IPS-20b (cell line): ENCODE results near the gene DSEL.
A peak's percentile ranks its signal among the peaks of the same experiment; 100 is the strongest.

Experiments used
- H3K27ac ChIP-seq: one replicate; pipeline ENCODE4 v1.5.1; 2013; ENCODE audit warnings: low read length
- H3K27me3 ChIP-seq: 2 replicates; pipeline ENCODE4 v1.6.1; 2013; ENCODE audit warnings: mild to moderate bottlenecking, low read length, inconsistent platforms; ENCODE audit not compliant: insufficient read depth
- H3K36me3 ChIP-seq: 2 replicates; pipeline ENCODE4 v1.6.1; 2013; ENCODE audit warnings: low read depth, mild to moderate bottlenecking, inconsistent platforms, low read length, moderate library complexity; ENCODE audit not compliant: insufficient read depth
- H3K4me1 ChIP-seq: 2 replicates; pipeline ENCODE4 v1.6.1; 2013; ENCODE audit warnings: mild to moderate bottlenecking, control low read depth, inconsistent platforms, low read length, moderate library complexity; ENCODE audit not compliant: insufficient read depth
- H3K4me3 ChIP-seq: 2 replicates; pipeline ENCODE4 v1.5.1; 2013; ENCODE audit warnings: mild to moderate bottlenecking, low read length, inconsistent platforms
- H3K9ac ChIP-seq: 2 replicates; pipeline ENCODE4 v1.6.1; 2013; ENCODE audit warnings: low read depth, mild to moderate bottlenecking, inconsistent platforms, low read length, moderate library complexity
- H3K9me3 ChIP-seq: 2 replicates; pipeline ENCODE4 v1.6.1; 2013; ENCODE audit warnings: mild to moderate bottlenecking, low read depth, low read length, inconsistent platforms; ENCODE audit not compliant: insufficient read depth

Gene DSEL

GRCh38 chr18:67517444-67517765, 885 bp upstream of the DSEL start:
- H3K27me3 ChIP-seq: no peaks in the 10 kb centered on the region
- H3K4me1 ChIP-seq: 0 out of 2 replicates have a peak, but pooled peaks cover 5% of the 10 kb centered on the region
- peaks cover 20% of the 10 kb centered on the region for H3K36me3 ChIP-seq
- H3K9ac ChIP-seq: peak overlapping the region; percentile 80; the same call in 1 of the 2 replicates
- H3K4me3 ChIP-seq: peak overlapping the region; percentile 96
- no peak overlapping the region for H3K27ac ChIP-seq
- no peaks in the 10 kb centered on the region for H3K9me3 ChIP-seq

- H3K36me3 ChIP-seq: peaks cover 31% of the 10 kb centered on the region
- no peaks in the 10 kb centered on the region for H3K27me3 ChIP-seq
- peak overlapping the region; percentile 91 for H3K4me3 ChIP-seq
- H3K9me3 ChIP-seq: no peaks in the 10 kb centered on the region
- no peak overlapping the region for H3K27ac ChIP-seq
- 0 out of 2 replicates have a peak, but pooled peaks cover 5% of the 10 kb centered on the region for H3K4me1 ChIP-seq
- peak overlapping the region; percentile 75 for H3K9ac ChIP-seq
Observed at GRCh38 chr18:67515942-67516538, 480 bp downstream of the DSEL start.

- H3K36me3 ChIP-seq: peaks cover 31% of the 10 kb centered on the region
- H3K4me1 ChIP-seq: 0 out of 2 replicates have a peak, but pooled peaks cover 2% of the 10 kb centered on the region
- peak overlapping the region; percentile 91 for H3K4me3 ChIP-seq
- peak overlapping the region; percentile 75; the same call in 1 of the 2 replicates for H3K9ac ChIP-seq
- no peak overlapping the region for H3K27ac ChIP-seq
- H3K27me3 ChIP-seq: no peaks in the 10 kb centered on the region
- no peaks in the 10 kb centered on the region for H3K9me3 ChIP-seq
Observed at GRCh38 chr18:67514901-67515540, 1.5 kb downstream of the DSEL start.

- no peak overlapping the region for H3K27ac ChIP-seq
Observed at GRCh38 chr18:67514465-67514864, 2.1 kb downstream of the DSEL start.

GRCh38 chr18:67513280-67513679, 3.2 kb downstream of the DSEL start:
- H3K4me3 ChIP-seq: no peak overlapping the region
- H3K27ac ChIP-seq: no peak overlapping the region
- no peak overlapping the region for H3K9ac ChIP-seq
- no peaks in the 10 kb centered on the region for H3K27me3 ChIP-seq
- peaks cover 31% of the 10 kb centered on the region for H3K36me3 ChIP-seq
- H3K4me1 ChIP-seq: peaks cover 2% of the 10 kb centered on the region; the same call in 1 of the 2 replicates
- H3K9me3 ChIP-seq: no peaks in the 10 kb centered on the region

More at GRCh38 chr18:67514465-67514864, 2.1 kb downstream of the DSEL start:
- Histone ChIP-seq H3K4me3 (peak overlapping the region; percentile 91), H3K36me3 (peaks cover 31% of the 10 kb centered on the region), H3K9ac (no peak overlapping the region), H3K4me1 (no peaks in the 10 kb centered on the region), H3K9me3 (no peaks in the 10 kb centered on the region), H3K27me3 (no peaks in the 10 kb centered on the region)

GRCh38 chr18:67511840-67512239, 4.7 kb downstream of the DSEL start:
- Histone ChIP-seq H3K4me3 (no peak overlapping the region), H3K9ac (no peak overlapping the region), H3K27ac (no peak overlapping the region), H3K4me1 (peaks cover 3% of the 10 kb centered on the region; the same call in 1 of the 2 replicates), H3K9me3 (no peaks in the 10 kb centered on the region), H3K27me3 (no peaks in the 10 kb centered on the region), H3K36me3 (peaks cover 31% of the 10 kb centered on the region)

- Histone ChIP-seq H3K4me1 (peaks cover 3% of the 10 kb centered on the region; the same call in 1 of the 2 replicates), H3K27me3 (no peaks in the 10 kb centered on the region), H3K9me3 (no peaks in the 10 kb centered on the region), H3K9ac (no peak overlapping the region), H3K27ac (no peak overlapping the region), H3K4me3 (no peak overlapping the region), H3K36me3 (peaks cover 31% of the 10 kb centered on the region)
Observed at GRCh38 chr18:67510831-67511230, 5.7 kb downstream of the DSEL start.

GRCh38 chr18:67509741-67510391, 6.7 kb downstream of the DSEL start:
- Histone ChIP-seq H3K4me1 (peaks cover 7% of the 10 kb centered on the region), H3K27me3 (no peaks in the 10 kb centered on the region), H3K9ac (no peak overlapping the region), H3K4me3 (no peak overlapping the region), H3K36me3 (peaks cover 31% of the 10 kb centered on the region), H3K9me3 (no peaks in the 10 kb centered on the region), H3K27ac (no peak overlapping the region)

GRCh38 chr18:67508146-67508545, 8.4 kb downstream of the DSEL start:
- H3K27ac ChIP-seq: no peak overlapping the region

GRCh38 chr18:67504739-67505138, 11.8 kb downstream of the DSEL start:
- Histone ChIP-seq H3K9me3 (no peaks in the 10 kb centered on the region), H3K27me3 (no peaks in the 10 kb centered on the region), H3K9ac (no peak overlapping the region), H3K27ac (no peak overlapping the region), H3K4me1 (peaks cover 12% of the 10 kb centered on the region), H3K36me3 (no peaks in the 10 kb centered on the region), H3K4me3 (no peak overlapping the region)

More at GRCh38 chr18:67508146-67508545, 8.4 kb downstream of the DSEL start:
- no peaks in the 10 kb centered on the region for H3K27me3 ChIP-seq
- no peak overlapping the region for H3K9ac ChIP-seq
- H3K4me3 ChIP-seq: no peak overlapping the region
- H3K9me3 ChIP-seq: no peaks in the 10 kb centered on the region
- peaks cover 18% of the 10 kb centered on the region for H3K36me3 ChIP-seq
- peaks cover 12% of the 10 kb centered on the region for H3K4me1 ChIP-seq

- Histone ChIP-seq H3K36me3 (no peaks in the 10 kb centered on the region), H3K4me3 (no peak overlapping the region), H3K27me3 (no peaks in the 10 kb centered on the region), H3K4me1 (peaks cover 9% of the 10 kb centered on the region), H3K9ac (no peak overlapping the region), H3K27ac (no peak overlapping the region), H3K9me3 (0 out of 2 replicates have a peak, but pooled peaks cover 4% of the 10 kb centered on the region)
Observed at GRCh38 chr18:67500522-67501205, 15.9 kb downstream of the DSEL start.
